Right lobe of liver (tissue), 4 donors: ENCODE data around the gene EDNRB.

Experiments used
- CTCF ChIP-seq, 4 donors: fragments of 200-600 bp in 3 of 4; fragments of 450-650 bp in 1 of 4; IDR thresholded peaks; one replicate each; pipeline versions ENCODE4 v1.5.1 to v1.8.0; 2016 to 2022; ENCODE audit warnings: antibody characterized with exemption in 4 of 4, mild to moderate bottlenecking in 2 of 4
- POLR2A ChIP-seq: fragments of 450-650 bp; IDR thresholded peaks from one replicate; pipeline ENCODE4 v1.6.1; 2017; ENCODE audit warnings: antibody characterized with exemption, mild to moderate bottlenecking
- donor health status: DM: no; HTN: no; CAD: no.
- donor health status: DM: no; HTN: no; CAD: no.
- donor health status: DM: no; HTN: yes; CAD: no.

DNA sequence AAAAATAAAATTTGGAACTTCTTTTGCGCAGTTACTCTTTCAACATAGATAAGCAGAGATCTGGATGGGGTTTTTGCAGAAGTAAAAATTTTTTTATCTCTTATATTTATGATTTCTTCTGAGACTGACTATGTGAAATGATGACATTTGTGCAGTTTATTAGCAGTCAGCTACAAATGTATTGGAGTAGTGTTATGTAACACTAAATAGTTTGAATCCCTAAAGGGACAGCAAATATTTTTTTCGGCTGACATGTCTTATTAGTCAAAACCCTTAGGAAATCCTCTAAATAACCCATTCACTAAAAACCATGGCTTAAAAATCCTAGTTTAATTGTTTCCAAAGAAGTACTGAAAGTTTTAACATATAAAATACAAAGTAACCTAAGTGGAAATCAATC lies 48.0 kb upstream of the EDNRB start:
- TF ChIP-seq CTCF (IDR thresholded peaks at IDR 0.05): no peak
- TF ChIP-seq POLR2A: no peak
